Vagina (tissue), 2 donors: ENCODE measurements around the gene ASTN2. TPM values are rescaled to one million over a fixed set of nuclear protein-coding genes. Genes with fewer than 3 reads are reported as not detected.

Experiments
- DNase-seq, 2 donors: peaks; one replicate each; pipeline ENCODE4 v3.0.0-alpha.2; 2017; ENCODE audit errors: extremely low spot score in 2 of 2
- H3K27ac ChIP-seq: fragments of 200-600 bp; sonication (generic); one replicate; pipeline ENCODE4 v1.5.1; 2019
- H3K27me3 ChIP-seq: fragments of 200-600 bp; sonication (generic); one replicate; pipeline ENCODE4 v1.5.1; 2019
- H3K36me3 ChIP-seq, 2 donors: fragments of 200-600 bp; sonication (generic); one replicate each; pipeline ENCODE4 v1.5.1; 2017 to 2019
- H3K4me1 ChIP-seq: fragments of 200-600 bp; sonication (generic); one replicate; pipeline ENCODE4 v1.5.1; 2019
- H3K4me3 ChIP-seq, 2 donors: fragments of 200-600 bp; sonication (generic); 1 replicate in 1 of 2; 2 replicates in 1 of 2; pipeline ENCODE4 v1.5.1; 2016 to 2019
- H3K9me3 ChIP-seq: fragments of 200-600 bp; sonication (generic); one replicate; pipeline ENCODE4 v1.5.1; 2019
- CTCF ChIP-seq, 3 experiments: fragments of 450-650 bp in 2 of 3; fragments of 200-600 bp in 1 of 3; sonication (generic) in 1 of 3; IDR thresholded peaks; one replicate each; pipeline ENCODE4 v1.5.1; 2017 to 2019; ENCODE audit warnings: antibody characterized with exemption in 3 of 3, mild to moderate bottlenecking in 2 of 3, moderate library complexity in 2 of 3
- POLR2A ChIP-seq, 2 donors: fragments of 450-650 bp; IDR thresholded peaks; one replicate each; pipeline ENCODE4 v1.6.1; 2017; ENCODE audit warnings: antibody characterized with exemption in 2 of 2, mild to moderate bottlenecking in 2 of 2, moderate library complexity in 2 of 2
- POLR2AphosphoS5 ChIP-seq, 2 donors: sonication (generic); formaldehyde crosslinking; IDR thresholded peaks; one replicate each; pipeline ENCODE4 v1.9.0; 2017; ENCODE audit warnings: antibody characterized with exemption in 2 of 2, mild to moderate bottlenecking in 2 of 2, low read depth in 1 of 2; ENCODE audit not compliant: insufficient read depth in 1 of 2
- intact Hi-C: fragments of 100-400 bp; cut with DNase I; formaldehyde crosslinking; loops from one replicate; pipeline ENCODE4 v1.15.1; 2023
- total RNA-seq: library from RNA; depleted of rRNA; stranded (reverse); fragments of >200 nt; gene quantifications from one replicate; pipeline ENCODE4 v1.2.3, GENCODE V29; 2016

Gene ASTN2
- total RNA-seq, 1 donor from 2014 or later, result 4.4 TPM

- no peak for TF ChIP-seq POLR2A (IDR thresholded peaks at IDR 0.05)
- no peak for TF ChIP-seq CTCF (IDR thresholded peaks at IDR 0.05)
- TF ChIP-seq POLR2AphosphoS5 (IDR thresholded peaks at IDR 0.05; ENCODE audit: insufficient read depth in 1 of 2, low read depth in 1 of 2), result no peak
- H3K9me3 ChIP-seq, result no peaks in the 10 kb centered on the region
- no peaks in the 10 kb centered on the region for H3K27me3 ChIP-seq
- H3K36me3 ChIP-seq, result no peaks in the 10 kb centered on the region
- no peak overlapping the region for H3K4me3 ChIP-seq
- no peak overlapping the region for H3K27ac ChIP-seq
- DNase-seq, result no peak
- H3K4me1 ChIP-seq, result no peaks in the 10 kb centered on the region
- intact Hi-C loops, result no loop called here
These were observed 368.1 kb downstream of the ASTN2 start for GRCh38 chr9:117046666-117047327.

- TF ChIP-seq CTCF (IDR thresholded peaks at IDR 0.05), result no peak
- no peak for TF ChIP-seq POLR2AphosphoS5 (IDR thresholded peaks at IDR 0.05; ENCODE audit: insufficient read depth in 1 of 2, low read depth in 1 of 2)
- TF ChIP-seq POLR2A (IDR thresholded peaks at IDR 0.05), result no peak
These were observed 370.6 kb downstream of the ASTN2 start for GRCh38 chr9:117044241-117044640.

GRCh38 chr9:117043159-117043558 lies 371.7 kb downstream of the ASTN2 start:
- TF ChIP-seq POLR2A (IDR thresholded peaks at IDR 0.05) (no peak), POLR2AphosphoS5 (IDR thresholded peaks at IDR 0.05; ENCODE audit: insufficient read depth in 1 of 2, low read depth in 1 of 2) (no peak), CTCF (IDR thresholded peaks at IDR 0.05) (no peak)
- Histone ChIP-seq H3K9me3 (no peaks in the 10 kb centered on the region), H3K36me3 (no peaks in the 10 kb centered on the region), H3K27ac (no peak overlapping the region), H3K4me1 (no peaks in the 10 kb centered on the region), H3K27me3 (no peaks in the 10 kb centered on the region), H3K4me3 (no peak overlapping the region)
- DNase-seq, result no peak
- intact Hi-C loops, result no loop called here

More at GRCh38 chr9:117044241-117044640, 370.6 kb downstream of the ASTN2 start:
- no peaks in the 10 kb centered on the region for H3K36me3 ChIP-seq
- H3K27ac ChIP-seq, result no peak overlapping the region
- DNase-seq, result no peak
- no peak overlapping the region for H3K4me3 ChIP-seq
- H3K27me3 ChIP-seq, result no peaks in the 10 kb centered on the region
- intact Hi-C loops, result no loop called here
- H3K4me1 ChIP-seq, result no peaks in the 10 kb centered on the region
- no peaks in the 10 kb centered on the region for H3K9me3 ChIP-seq

GRCh38 chr9:117035546-117035945 lies 379.3 kb downstream of the ASTN2 start:
- no peak overlapping the region for H3K4me3 ChIP-seq
- no peak overlapping the region for H3K27ac ChIP-seq
- no peak for DNase-seq
- H3K4me1 ChIP-seq, result no peaks in the 10 kb centered on the region
- TF ChIP-seq POLR2AphosphoS5 (IDR thresholded peaks at IDR 0.05; ENCODE audit: insufficient read depth in 1 of 2, low read depth in 1 of 2), result no peak
- no peak for TF ChIP-seq POLR2A (IDR thresholded peaks at IDR 0.05)
- TF ChIP-seq CTCF (IDR thresholded peaks at IDR 0.05), result no peak
- no peaks in the 10 kb centered on the region for H3K27me3 ChIP-seq
- H3K9me3 ChIP-seq, result no peaks in the 10 kb centered on the region
- intact Hi-C loops, result no loop called here
- H3K36me3 ChIP-seq, result no peaks in the 10 kb centered on the region

- TF ChIP-seq CTCF (IDR thresholded peaks at IDR 0.05) (no peak), POLR2AphosphoS5 (IDR thresholded peaks at IDR 0.05; ENCODE audit: insufficient read depth in 1 of 2, low read depth in 1 of 2) (no peak), POLR2A (IDR thresholded peaks at IDR 0.05) (no peak)
- no peaks in the 10 kb centered on the region for H3K9me3 ChIP-seq
- no peak for DNase-seq
- H3K4me1 ChIP-seq, result no peaks in the 10 kb centered on the region
- H3K27me3 ChIP-seq, result no peaks in the 10 kb centered on the region
- no peaks in the 10 kb centered on the region for H3K36me3 ChIP-seq
- H3K27ac ChIP-seq, result no peak overlapping the region
- intact Hi-C loops, result no loop called here
- no peak overlapping the region for H3K4me3 ChIP-seq
These were observed 380.0 kb downstream of the ASTN2 start for GRCh38 chr9:117034866-117035265.
